HG03469 (cell line): ENCODE results near the gene GNG4.
"Not testable (repeated sequence)": the region's sequence is repeated elsewhere in the genome, so short reads cannot be mapped to it uniquely, and the experiment has no call there.

ENCODE experiments used
- ATAC-seq: cut with Tn5 transposase; IDR thresholded peaks from one replicate; pipeline ENCODE4 v1.9.1; 2021; ENCODE audit warnings: mild to moderate bottlenecking, moderate library complexity, moderate number of reproducible peaks; ENCODE audit not compliant: unreplicated experiment

Gene GNG4

GRCh38 chr1:235628316-235629005, 21.1 kb downstream of the GNG4 start:
- no peak for ATAC-seq

DNA sequence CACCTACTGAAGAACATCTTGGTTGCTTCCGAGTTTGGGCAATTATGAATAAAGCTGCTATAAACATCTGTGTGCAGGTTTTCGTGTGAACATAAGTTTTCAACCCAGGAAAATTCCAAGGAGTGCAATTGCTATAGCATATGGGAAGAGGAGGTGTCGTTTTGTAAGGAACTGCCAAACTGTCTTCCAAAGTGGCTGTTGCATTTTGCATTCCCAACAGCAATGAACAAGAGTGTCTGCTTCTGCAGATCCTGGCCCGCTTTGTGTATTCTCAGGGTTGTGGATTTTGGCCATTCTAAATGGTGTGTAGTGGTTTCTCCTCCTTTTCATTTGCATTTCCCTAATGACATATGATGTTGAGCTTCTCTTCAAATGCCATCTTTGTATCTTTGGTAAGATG, 23.8 kb downstream of the GNG4 start:
- no peak for ATAC-seq

- no peak for ATAC-seq
These were observed 24.2 kb downstream of the GNG4 start for GRCh38 chr1:235625340-235625739.

DNA sequence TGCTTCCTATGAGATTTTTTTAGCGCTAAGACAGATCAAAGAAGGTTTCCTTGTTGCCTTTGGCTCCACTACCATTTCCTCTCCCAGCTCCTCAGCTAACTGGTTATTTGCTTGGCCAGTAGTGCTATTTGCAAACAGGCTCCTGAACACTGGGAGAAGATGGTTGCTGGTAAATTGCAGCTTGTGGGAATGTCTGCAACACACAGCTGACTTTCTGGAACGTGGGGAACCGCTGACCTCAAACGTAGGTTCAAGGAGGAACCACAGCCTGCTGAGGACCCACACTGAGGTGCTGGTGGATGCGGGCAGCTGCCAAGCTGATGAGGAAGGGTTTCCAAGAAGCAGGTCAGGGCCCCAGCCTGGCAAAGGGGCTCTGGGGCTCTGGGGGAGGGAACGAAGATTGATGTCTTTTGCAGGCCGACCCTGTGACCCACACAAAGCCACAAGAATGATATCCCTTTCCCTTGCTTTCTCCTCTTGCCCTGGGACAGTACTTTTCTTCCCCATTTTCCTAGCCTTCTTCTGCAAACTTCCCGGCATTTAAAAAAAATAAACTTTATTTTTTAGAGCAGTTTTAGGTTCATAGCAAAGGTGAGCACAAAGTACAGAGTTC, 24.8 kb downstream of the GNG4 start:
- no peak for ATAC-seq

DNA sequence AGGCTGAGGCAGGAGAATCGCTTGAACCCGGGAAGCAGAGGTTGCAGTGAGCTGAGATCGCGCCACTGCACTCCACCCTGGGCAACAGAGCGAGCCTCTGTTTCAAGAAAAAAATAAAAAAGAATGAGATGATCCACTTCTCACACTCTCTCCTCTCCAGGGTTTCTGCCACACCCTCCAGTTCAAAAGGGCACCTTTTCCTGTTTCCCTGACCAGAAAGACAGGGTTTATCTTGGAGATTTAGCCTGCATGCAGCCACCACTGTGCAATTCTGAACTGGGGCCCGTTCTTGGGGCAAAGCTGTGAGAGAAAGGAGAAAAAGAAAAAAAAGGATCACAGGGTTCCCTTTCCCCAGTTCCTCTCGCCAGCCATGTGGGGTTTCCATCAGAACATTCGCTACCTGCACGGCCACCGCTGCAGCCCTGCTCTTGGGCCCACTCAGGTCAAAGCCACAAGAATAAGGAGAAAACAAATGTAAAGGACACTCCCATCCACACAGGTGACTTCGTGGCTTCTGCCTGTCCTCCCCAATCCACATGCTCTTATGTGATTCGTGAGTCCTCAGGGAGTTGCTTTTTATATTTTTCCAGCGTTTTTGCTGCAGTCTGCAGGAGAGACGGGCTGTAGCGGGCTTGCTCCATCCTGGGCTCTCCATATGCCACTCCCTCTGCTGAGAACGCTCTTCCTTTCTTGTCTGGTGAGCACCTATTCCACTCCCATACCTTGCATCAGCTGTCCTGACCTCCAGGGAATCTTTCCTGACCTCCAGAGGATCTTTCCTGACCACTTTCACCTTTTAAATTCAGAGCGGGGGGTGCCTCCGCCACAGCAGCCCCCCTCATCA, 26.4 kb downstream of the GNG4 start:
- no peak for ATAC-seq

DNA sequence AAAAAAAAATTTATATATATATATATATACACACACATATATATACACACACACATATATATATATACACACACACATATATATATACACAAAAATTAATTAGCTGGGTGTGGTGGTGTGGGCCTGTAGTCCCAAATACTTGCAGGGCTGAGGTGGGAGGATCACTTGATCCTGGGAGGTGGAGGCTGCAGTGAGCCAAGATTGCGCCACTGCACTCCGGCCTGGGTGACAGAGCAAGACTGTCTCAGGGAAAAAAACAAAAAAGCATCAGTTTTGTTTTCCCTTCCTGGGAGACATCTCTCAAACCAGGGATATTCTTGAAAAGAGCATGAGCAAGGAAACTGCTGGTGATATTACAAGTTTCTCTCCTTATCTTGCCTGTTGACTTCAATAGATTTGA, 30.4 kb downstream of the GNG4 start:
- ATAC-seq: not testable (repeated sequence)

GRCh38 chr1:235617808-235618207, 31.8 kb downstream of the GNG4 start:
- no peak for ATAC-seq

- no peak for ATAC-seq
These were observed 32.4 kb downstream of the GNG4 start for GRCh38 chr1:235617140-235617539.

DNA sequence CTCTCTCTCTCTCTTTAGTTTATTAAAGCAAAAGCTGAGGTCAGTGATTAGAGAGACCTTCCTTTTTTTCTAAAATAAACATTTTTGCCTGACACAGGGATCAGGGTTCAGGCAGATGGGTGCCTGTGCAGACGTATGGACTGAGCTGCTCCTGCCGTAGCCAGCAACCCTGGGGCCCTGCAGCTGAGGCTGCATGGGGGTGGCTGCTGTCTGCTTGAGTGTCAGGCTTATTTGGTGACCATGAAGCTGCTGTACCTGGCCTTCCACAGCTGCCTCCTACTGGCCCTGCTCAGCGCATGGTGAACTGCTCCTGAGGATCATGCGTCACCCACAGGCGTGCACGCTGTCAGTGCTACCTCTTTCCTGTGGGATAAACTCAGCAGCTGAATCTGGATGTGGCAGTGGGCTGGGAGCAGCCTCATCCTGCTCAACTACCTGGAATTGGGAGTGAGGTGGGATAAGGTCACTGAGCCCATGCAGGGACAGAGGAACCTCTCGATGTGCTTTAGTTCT, 35.1 kb downstream of the GNG4 start:
- no peak for ATAC-seq

DNA sequence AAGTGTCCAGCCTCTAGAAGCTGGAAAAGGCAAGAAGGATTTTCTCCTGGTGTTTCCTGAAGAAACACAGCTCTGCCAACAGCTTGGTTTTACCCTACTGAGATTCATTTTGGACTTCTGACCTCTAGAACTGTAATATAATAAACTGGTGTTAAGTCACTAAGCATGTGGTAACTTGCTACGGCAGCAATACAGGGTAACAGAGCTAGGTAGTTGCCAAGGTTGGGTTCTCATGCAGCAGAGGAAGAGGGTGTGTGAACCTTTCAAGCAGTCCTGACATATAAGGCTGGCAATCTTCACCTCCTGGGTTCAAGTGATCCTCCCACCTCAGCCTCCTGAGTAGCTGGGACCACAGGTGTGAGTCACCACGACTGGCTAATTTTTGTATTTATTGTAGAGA, 36.0 kb downstream of the GNG4 start:
- no peak for ATAC-seq

DNA sequence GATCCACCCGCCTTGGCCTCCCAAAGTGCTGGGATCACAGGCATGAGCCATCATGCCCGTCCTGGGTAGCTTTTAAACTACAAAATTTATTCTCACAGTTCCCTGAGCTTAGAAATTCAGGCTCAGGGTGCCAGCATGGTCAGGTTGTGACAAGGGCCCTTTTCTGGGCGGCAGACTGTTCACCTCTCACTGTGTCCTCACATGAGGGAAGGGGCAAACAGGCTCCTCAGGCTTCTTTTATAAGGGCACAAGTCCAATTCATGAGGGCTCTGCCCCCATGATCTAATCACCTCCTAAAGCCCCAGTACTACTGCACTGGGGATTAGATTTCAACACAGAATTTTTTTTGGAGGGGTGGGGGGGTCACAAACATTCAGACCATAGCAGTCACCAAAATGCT, 36.8 kb downstream of the GNG4 start:
- ATAC-seq: no peak

- no peak for ATAC-seq
These were observed 39.4 kb downstream of the GNG4 start for GRCh38 chr1:235610157-235610556.

- no peak for ATAC-seq
These were observed 41.3 kb downstream of the GNG4 start for GRCh38 chr1:235608278-235608677.

DNA sequence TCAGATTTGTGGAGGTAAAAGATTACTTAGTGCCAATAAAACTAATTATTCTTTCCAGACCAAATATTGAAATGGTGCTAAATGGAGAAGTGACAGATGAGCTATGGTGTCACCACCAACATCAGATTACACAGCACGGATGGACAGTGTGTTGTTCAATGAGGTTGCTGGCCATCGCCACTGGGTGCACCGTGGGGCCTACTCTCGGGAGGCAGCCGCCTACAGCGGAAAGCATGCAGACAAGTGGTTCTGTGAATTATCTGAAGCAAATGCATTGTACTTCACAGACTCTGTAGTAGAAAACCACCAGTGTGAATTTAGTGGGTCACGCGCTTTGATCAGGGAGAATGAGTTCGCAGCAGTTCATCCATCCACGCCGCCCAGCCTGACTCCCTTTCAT, 42.3 kb downstream of the GNG4 start:
- no peak for ATAC-seq

DNA sequence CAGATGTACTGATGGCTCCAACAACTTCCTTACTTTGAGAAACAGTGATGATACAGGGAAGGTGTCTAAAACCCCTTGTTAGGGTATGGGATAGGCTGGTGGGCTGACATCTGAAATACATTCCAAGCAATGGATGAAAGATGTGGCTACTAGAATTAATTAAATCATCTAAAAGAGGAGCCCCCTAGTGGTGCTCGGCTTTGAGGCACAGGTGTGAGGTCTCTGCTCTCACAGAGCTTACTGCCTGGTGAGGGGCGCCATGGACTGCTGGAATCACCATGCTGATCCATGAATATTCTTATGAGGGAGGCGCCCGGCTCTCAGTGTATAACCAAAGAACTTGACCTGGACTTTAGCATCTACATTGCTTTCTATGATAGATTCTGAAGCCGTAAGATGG, 48.5 kb downstream of the GNG4 start:
- no peak for ATAC-seq

DNA sequence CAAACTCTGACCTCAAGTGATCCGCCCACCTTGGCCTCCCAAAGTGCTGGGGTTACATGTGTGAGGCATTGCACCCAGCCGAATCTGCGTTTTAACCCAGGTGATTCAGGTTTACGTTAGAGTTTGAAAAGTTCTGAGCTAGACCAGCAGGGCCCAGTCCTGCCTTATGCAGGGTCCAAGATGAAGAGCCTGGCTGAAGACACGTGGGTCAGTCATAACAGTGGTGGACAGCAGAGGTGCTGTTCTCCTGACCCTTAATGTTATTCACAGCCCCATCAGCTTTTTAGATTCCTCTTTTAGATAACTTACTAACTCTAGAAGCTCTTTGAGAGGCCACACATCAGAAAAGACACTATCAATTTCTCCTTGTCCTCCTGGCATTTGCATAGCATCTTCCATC, 50.0 kb downstream of the GNG4 start:
- no peak for ATAC-seq

GRCh38 chr1:235597867-235598553, 51.6 kb downstream of the GNG4 start:
- ATAC-seq: no peak

GRCh38 chr1:235595079-235595478, 54.5 kb downstream of the GNG4 start:
- ATAC-seq: no peak

DNA sequence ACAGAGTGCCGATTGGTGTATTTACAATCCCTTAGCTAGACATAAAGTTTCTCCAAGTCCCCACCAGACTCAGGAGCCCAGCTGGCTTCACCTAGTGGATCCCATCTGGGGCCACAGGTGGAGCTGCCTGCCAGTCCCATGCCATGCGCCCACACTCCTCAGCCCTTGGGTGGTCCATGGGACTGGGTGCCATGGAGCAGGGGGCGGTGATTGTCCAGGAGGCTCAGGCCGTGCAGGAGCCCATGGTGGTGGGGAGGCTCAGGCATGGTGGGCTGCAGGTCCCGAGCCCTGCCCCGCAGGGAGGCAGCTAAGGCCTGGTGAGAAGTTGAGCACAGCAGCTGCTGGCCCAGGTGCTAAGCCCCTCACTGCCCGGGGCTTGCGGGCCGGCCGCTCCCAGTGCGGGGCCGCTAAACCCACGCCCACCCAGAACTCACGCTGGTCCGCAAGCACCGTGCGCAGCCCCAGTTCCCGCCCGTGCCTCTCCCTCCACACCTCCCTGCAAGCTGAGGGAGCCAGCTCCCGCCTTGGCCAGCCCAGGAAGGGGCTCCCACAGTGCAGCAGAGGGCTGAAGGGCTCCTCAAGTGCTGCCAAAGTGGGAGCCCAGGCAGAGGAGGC, 55.2 kb downstream of the GNG4 start:
- not testable (repeated sequence) for ATAC-seq

DNA sequence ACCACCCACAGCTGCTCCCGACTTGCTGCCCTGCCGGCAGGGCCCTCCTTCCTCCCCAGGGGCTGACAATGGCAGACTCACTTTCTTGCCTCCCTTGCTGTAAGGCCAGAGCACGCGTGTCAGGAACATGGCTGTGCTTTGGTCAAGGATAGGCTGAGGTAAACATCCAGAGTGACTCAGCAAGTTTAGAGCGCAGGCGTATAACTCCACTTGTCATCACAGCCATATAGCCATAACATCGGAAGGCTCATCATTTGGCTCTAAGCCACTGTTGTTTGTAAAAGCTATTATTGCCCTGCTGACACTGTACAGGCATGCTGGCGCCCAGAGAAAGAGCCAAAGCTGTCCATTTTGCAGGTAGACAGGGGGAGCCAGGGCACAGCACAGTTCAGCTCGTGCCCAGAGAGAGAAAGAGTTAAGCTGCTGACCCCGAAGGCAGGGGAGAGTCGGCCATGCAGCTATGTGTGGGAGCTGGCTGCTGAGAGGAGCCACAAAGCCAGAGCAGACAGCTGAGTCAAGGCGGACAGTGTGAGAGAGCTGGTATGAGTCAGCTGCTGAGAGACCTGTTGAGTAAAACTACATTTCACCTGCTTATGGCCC, 60.6 kb downstream of the GNG4 start:
- ATAC-seq: no peak
